DMS 273 treated with DMSO at 0.1 percent for 48 hours (cell line): ENCODE data around the gene CALM1.

Source experiments
- DNase-seq: peaks from one replicate; lab custom pipeline; 2025; lab: John Stamatoyannopoulos, UW

The CALM1 gene

DNA sequence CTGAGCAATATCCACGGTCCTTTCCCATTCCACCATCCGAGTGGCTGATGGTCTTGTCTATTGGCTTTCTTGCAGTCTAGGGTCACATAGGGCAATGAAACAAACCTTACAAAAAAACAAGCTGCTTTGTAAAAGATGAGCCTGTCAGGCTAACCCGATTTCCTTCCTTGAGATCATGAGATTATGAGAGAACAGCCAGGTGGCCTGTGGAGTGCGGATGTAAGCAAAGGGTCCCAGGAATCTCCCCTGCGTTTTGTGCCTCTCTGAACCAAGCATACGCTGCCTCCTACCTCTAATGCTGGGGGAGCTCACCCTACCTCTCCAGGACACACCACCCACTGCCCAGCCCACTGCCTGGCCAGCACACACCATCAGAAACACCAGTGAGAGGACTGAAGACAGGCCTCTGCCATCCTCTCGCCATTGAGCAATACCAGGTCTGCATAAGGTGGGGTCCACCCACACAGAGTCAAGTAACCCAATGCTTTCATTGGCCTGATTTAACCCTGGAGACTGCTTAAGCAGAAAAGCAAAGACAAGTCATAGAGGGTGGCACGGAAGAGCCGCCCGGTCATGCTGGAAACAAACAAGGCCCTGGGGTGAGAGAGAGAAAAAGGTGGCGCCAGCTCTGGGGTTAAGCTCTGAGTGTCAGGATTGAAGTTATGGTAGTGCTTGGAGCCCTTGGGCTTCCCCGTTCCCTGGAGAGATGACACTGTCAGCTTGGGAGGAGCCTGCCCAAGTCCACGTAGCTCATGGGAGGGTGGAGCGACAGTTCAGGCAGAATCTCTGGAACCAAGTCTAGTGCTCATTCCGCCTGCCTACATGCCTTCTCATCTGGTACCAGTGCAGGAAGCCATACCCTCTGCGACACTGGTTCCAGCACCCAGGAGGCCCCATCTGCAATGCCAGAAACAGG lies 46.6 kb downstream of the CALM1 start:
- no peak for DNase-seq

DNA sequence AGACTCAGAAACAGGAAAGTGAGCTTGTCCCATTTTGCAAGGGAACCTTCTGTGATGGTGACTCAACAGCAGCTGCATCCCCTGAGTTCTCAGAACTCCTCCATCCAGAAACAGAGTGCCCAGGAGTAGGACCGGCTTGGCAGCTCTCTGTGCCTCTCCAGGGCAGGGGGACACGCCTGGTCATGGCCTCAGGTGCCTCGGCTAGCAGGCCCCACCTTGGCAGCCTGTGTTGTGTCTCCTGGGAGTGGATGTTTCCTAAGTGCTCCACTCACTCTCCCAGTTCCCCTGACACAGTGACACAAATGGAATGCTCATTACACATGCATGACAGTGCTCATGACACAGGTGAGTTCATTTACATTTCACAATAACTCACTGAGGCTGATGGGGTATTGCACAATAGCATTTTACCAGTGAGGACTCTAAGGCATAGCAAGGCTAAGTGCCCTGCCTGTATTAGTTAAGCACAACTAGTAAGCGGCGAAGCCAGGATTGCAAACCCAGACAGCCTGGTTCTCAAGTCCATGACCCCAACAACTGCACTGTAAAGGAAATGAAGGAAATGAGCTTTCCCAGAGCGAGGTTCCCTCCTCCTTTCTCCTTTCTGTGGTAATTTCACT lies 47.4 kb downstream of the CALM1 start:
- DNase-seq: no peak

DNA sequence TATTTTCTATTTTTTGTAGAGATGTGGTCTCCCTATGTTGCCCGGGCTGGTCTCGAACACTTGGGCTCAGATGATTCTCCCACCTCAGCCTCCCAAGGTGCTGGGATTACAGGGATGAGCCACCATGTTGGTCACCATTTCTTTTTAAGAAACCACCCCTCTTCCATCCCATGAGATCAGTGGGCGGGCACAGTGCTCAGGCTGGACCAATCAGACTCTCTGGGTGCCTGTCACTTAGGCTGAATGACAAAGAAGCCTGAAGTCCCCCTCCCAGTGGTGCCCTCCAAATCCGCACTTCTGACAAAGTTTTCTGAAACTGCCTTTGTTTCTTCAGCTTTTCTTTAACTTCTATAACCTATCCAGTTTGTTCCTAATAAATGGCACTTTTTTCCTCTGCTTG lies 48.2 kb downstream of the CALM1 start:
- no peak for DNase-seq

DNA sequence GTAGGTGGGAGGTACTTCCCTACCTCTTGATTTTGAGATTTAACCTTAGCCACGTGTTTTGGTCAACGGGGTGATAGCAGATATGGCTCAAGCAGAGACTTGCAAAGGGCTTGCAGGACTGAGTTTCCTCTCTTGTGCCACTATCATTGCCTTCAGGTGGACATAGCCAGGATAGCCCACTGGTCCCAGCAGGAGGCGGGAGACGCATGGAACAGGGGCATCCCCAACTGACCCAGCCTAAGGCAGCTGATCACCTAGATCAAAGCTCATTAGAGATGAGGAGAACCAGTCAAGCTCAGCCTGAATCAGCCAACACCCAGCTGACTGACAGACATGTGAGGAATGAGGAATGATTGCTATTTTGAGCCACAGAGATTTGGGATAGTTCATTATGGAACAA lies 49.6 kb downstream of the CALM1 start:
- DNase-seq: no peak

DNA sequence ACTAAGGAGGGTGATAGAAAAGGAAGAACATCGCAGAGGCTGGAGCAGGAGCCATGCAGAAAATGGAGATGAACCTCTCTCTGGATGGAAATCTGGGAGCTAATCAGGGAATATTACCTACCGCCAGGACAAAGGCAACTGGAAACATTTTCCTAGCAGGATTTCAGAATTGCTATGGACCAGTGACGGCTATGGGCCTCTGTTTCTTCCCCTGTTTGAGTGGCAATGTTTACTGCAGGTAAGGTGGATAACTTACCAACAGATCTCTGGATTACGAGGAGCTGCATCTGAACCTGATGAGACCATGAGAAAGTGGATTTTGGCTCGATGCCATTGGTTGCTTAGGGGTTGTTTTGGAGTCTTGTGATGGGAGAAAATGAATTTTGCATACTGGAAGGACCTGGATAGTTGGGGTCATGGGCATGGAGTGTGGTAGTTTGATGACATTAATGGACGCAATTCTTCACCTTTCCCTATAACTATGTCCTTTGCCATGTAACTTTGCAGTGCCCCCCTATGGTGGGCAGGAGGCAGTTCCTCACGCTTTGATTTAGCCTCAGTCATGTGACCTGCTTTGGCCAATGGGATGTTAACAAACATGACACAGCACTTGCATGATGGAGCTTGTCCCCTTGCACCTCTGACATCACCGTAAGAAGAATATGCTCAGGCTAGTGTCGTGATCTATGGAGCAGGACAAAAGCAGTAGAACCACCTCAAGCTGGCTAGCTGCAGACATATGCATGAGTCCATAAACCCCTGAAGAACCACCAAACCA lies 51.1 kb downstream of the CALM1 start:
- no peak for DNase-seq

DNA sequence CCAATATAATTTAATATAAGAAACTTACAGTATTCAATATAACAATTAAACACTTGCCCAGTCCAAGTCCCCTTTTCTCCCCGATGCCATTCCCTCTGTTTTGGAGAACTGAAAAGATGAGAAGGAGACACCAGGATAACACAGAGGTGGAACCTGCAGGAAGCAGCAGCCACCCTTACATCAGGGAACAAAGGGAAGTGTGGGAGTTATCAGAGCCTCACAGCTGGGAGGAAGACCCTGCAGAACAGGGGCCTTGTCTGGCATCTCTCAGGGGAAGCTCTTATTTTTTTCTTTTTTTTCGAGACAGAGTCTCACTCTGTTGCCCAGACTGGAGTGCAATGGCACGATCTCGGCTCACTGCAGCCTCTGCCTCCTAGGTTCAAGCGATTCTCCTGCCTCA lies 52.6 kb downstream of the CALM1 start:
- DNase-seq: no peak

DNA sequence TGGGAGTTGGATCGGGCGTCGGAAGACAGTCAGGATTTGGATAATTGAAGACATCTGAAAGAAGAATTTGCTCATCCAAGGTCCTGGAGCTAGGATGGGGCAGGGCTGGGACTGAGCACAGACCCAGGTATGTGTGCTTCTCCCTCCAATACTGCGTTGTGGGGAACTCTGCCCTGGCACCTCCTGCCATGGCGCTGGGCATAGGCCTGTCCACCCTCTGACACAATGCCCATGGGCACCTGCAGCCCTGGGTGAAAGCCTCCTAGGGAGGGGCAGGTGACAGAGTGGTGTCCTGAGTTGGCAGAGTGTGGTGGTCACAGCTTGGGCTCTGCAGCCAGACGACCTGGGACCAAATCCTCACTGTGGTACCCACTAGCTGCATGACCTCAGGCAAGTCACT lies 53.3 kb downstream of the CALM1 start:
- no peak for DNase-seq

DNA sequence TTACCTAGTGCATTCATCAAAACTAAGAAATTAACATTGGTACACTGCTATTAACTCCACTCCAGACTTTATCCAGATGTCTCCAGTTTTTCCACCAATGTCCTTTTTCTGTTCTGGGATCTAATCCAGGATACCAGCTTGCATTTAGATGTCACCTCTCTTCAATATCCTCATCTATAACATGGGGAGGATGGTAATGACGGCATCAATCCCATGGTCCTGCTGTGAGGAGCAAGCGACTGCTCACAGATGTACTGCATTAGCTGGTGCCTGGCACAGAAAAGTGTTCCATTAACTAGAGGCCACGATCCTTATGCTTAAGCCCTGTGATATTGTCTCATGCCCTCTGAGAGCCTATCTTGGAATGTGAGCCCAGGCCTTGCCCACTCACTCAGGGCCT lies 53.8 kb downstream of the CALM1 start:
- no peak for DNase-seq

DNA sequence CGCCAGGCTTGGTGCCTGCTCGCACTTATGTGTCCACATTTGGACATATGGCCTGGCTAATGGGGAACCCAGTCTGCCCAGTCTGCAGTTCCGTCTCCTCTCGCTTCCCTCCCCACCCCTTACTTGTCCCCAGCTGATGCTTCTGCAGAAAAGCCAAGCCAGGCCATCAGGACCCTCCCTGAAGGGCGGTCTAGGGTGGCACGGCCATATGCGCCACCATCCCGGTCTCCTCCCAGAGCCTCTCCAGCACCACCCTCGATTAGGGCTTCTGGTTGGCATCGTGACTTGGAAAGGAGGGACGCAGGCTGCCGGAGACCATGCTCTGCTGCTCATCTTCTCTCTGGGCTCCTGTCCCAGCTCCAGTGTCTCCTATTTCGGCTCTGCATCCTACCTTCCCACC lies 54.6 kb downstream of the CALM1 start:
- no peak for DNase-seq

DNA sequence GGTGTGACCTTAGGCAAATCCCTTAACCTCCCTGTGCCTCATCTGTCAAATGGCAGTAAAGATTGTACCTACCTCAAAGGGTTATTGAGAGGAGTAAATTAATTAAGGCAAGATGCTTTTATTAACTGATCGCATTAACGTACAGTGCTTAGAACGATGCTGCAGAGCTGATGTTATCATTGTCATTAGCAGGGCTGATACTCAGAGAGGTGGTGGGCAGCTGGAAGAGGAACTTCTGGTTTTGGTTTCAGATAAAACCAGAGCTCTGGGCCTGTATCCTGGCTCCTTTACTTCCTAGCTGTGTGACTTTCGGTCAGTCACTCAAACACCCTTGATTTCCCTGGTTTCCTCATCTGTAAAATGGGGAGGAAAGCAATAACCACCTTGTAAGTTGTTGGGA lies 55.1 kb downstream of the CALM1 start:
- no peak for DNase-seq

DNA sequence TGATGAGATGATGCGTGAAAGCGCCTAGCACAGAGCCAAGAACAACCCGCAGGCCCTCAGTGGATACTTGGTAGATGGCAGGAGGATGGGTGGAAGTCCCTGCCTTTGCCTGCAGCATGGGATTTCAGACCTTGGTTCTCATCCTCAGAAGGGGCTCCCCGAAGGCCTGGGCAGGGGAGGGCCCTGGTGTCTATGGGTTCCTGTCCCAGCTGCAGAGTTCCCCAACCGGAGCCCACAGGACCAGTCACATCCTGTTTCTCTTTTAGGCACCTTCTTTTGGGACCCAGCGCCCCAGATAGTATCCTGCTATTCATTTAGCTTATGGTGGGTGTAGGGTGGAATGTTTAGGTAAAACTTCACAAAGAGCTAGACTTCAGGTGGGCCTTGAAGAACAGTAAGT lies 55.5 kb downstream of the CALM1 start:
- no peak for DNase-seq

DNA sequence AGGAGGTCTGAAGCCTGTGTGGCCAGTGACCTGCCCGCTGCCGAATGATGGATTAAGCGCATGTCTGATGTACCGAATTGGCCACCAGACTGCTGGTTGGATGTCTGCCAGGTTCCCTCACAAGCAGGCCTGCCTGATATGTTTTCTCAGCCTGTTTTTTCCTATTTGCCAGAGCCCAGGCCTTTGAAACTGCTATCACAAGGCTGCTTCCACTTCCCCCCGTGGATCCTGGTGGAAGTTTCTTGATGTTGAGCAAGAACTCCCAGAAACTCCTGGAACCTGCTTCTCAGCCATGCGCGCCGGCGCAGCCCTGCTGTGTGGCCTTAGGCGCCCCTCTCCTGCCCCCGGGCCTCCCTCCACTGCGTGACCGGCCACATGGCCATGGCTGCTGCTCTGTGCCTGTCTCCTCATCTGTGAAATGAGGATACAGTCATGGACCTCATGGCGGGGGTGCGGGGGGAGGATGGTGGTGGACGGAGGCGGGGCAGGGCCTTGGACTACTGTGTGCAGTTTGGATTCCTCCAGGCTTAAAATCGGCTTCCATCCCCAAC lies 56.6 kb downstream of the CALM1 start:
- no peak for DNase-seq

DNA sequence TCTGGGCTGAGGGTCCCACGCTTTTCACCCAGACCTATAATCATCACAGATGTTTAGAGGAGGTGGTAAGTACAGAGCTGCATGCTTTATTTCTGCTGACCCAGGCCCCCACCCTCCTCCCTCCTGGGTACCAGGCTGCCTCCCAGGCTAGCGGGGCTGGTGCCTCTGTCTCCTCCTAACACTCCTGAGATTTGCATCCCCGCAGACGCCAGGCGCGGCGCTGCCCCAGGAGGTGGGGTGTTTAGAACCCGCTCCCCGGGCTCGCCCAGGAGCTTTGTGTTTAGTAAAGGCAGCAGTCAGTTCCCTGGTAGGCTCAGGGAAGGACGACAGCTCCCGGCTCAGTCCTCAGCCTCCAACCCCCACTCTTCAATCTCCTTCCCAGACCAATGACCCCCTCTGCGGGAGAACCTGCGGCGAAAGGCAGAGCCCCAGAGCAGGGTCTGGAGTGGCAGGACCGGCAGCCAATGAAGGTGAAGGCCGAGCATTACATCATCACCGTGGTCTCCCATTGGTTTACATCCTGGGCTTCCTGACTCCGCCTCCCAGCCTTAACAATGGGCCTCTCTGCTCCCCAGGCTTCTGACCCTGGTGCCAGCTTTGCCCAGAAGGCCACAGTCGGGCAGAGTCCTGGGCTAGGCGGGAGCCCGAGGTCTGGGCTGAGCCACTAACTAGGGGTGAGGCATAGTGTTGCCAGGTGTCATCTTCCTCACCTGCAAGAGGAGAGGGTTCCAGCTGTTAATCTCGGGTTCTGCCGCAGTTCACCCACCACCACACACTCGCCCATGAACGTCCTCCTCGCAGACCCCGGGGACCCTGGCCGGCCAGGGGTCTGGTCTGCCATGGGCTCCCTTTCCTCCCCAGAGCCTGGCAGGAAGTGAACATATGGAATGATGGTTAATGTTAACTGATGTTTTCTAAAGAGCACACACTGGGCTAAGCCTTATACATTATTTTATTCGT lies 57.5 kb downstream of the CALM1 start:
- peak; percentile 83 for DNase-seq

DNA sequence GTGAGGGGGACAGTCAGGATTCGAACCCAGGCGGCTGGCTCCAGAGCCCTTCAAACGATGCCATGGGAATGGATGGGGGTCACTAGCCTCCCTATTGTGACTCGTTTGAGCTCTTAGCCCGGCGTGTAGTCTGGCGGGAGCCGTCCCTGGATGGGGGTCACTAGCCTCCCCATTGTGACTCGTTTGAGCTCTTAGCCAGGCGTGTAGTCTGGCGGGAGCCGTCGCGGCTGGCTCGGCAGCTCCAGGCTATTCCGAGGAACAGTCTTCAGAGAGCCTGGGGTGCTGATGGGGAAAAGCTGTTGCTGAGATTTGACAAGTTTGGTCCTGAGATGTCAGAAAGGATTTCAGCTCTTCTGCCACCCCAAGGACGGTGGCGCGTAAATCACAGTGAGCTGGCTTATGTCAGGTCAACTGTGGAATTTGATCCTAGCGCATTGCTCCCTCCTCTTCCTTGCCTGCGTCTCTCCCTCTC lies 58.3 kb downstream of the CALM1 start:
- DNase-seq: no peak

DNA sequence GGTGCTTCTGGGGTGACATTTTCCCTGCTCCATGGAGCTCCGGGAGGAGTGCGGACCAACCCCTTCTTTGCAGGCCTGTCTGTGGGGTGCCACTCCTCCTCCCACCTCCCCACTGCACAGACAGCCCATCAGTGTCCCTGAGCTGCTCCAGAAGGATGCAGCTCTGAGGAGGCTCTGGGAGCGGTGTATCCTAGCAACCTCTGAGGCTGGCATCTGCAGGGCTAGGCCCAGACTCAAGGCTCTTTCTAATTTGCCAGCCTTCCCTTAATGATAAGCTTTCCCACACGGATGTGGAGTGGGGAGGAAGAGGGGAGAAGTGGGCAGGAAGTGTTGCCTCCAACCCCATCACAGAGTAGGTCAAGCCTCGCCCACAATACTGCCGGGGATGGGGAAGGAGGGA lies 59.7 kb downstream of the CALM1 start:
- no peak for DNase-seq

DNA sequence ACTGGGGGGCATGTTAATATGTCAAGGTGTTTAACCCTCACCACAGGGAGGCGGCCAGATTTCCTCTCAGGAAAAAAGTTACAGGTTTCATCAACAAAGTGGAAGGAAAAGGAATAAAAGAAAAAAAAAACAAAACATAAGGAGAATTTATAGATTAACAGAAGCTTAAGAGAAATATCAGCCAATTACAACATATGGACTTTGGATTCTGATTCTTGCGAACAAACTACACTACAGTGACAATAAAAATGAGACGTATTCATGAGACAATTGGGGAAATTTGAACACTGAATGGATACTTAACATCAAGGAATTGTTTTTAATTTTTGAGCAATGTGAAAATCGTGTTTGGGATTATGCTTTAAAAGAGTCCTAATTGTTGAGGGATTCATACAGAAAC lies 60.4 kb downstream of the CALM1 start:
- DNase-seq: no peak
